K562 (cell line): ENCODE data around the gene RHOC. TPM values are rescaled to one million over a fixed set of nuclear protein-coding genes. Genes with fewer than 3 reads are reported as not detected.

Experiments
- ATF7 ChIP-seq: fragments of 450-650 bp; IDR thresholded peaks from 2 replicates; pipeline ENCODE4 v1.7.1; 2014; ENCODE audit warnings: mild to moderate bottlenecking, moderate library complexity
- ETV5 ChIP-seq: sonication (generic); formaldehyde crosslinking; IDR thresholded peaks from 2 replicates; pipeline ENCODE4 v1.4.0; 2020; ENCODE audit warnings: low read depth, mild to moderate bottlenecking, missing genetic modification reagents
- HSF4 ChIP-seq: fragments of 250-450 bp; sonication (Bioruptor Pico); IDR thresholded peaks from 2 replicates; pipeline ENCODE4 v2.1.2; 2022; ENCODE audit warnings: mild to moderate bottlenecking, moderate library complexity, borderline replicate concordance
- SIN3B ChIP-seq: fragments of 450-650 bp; IDR thresholded peaks from 2 replicates; pipeline ENCODE4 v1.6.1; 2017; ENCODE audit warnings: low read depth, mild to moderate bottlenecking, moderate library complexity
- SMARCA5 ChIP-seq: fragments of 450-650 bp; IDR thresholded peaks from 2 replicates; pipeline ENCODE4 v1.6.1; 2016
- TEAD2 ChIP-seq: fragments of 450-650 bp; IDR thresholded peaks from 2 replicates; pipeline ENCODE4 v1.6.1; 2016; ENCODE audit warnings: missing genetic modification characterization, control low read depth, missing compliant biosample characterization
- THRAP3 ChIP-seq: fragments of 450-650 bp; IDR thresholded peaks from 2 replicates; pipeline ENCODE4 v1.6.1; 2016; ENCODE audit warnings: mild to moderate bottlenecking, inconsistent platforms, borderline replicate concordance
- U2AF2 ChIP-seq: fragments of 200-400 bp; formaldehyde crosslinking; optimal IDR thresholded peaks from 2 replicates; pipeline ENCODE3; 2017; ENCODE audit warnings: low read depth, mild to moderate bottlenecking, low read length
- polyA plus RNA-seq, 8 experiments: library from polyadenylated mRNA; depleted of rRNA in 4 of 8; stranded (reverse) in 5 of 8; unstranded in 3 of 8; fragments of >200 nt; fragmentation: Nextera tagmentation in 2 of 8; fragmentation: Illumina TruSeq in 1 of 8; extraction: Ambion mirVana in 2 of 8; extraction: Trizol in 1 of 8; gene quantifications; 2 replicates each; pipeline versions ENCODE4 v1.2.1 to v1.2.3, GENCODE V29; 2011 to 2014; ENCODE audit warnings: inconsistent platforms in 1 of 8, missing spikeins in 1 of 8
- total RNA-seq, 7 experiments: library from RNA; depleted of rRNA in 6 of 7; stranded (reverse); fragments of >200 nt in 6 of 7; fragmentation: Illumina TruSeq in 2 of 7; extraction: Trizol in 2 of 7; gene quantifications; 2 replicates each; pipeline versions ENCODE4 v1.2.1 to v1.2.3, GENCODE V29; 2011 to 2021; ENCODE audit warnings: low replicate concordance in 1 of 7
- TF ChIP-seq, protein P1 (sequence below), 2 experiments: fragments of 450-650 bp; IDR thresholded peaks; 2 replicates each; pipeline ENCODE4 v1.6.1; 2016; ENCODE audit warnings: mild to moderate bottlenecking in 2 of 2, borderline replicate concordance in 1 of 2, low read depth in 1 of 2, moderate library complexity in 1 of 2
- TF ChIP-seq, protein P2 (sequence below), 2 experiments: fragments of 450-650 bp; formaldehyde crosslinking in 1 of 2; IDR thresholded peaks; 2 replicates each; pipeline versions ENCODE4 v1.4.0 to v1.6.1; 2014 to 2020; ENCODE audit warnings: mild to moderate bottlenecking in 2 of 2, borderline replicate concordance in 1 of 2, low read depth in 1 of 2

RHOC gene
- total and polyA plus RNA-seq, 9 of the 15 experiments (the other 6 are each of a cell fraction or from before 2014, with no cell fraction given), result 35.2 to 364 (median 204) TPM

- TF ChIP-seq, protein P1, sequence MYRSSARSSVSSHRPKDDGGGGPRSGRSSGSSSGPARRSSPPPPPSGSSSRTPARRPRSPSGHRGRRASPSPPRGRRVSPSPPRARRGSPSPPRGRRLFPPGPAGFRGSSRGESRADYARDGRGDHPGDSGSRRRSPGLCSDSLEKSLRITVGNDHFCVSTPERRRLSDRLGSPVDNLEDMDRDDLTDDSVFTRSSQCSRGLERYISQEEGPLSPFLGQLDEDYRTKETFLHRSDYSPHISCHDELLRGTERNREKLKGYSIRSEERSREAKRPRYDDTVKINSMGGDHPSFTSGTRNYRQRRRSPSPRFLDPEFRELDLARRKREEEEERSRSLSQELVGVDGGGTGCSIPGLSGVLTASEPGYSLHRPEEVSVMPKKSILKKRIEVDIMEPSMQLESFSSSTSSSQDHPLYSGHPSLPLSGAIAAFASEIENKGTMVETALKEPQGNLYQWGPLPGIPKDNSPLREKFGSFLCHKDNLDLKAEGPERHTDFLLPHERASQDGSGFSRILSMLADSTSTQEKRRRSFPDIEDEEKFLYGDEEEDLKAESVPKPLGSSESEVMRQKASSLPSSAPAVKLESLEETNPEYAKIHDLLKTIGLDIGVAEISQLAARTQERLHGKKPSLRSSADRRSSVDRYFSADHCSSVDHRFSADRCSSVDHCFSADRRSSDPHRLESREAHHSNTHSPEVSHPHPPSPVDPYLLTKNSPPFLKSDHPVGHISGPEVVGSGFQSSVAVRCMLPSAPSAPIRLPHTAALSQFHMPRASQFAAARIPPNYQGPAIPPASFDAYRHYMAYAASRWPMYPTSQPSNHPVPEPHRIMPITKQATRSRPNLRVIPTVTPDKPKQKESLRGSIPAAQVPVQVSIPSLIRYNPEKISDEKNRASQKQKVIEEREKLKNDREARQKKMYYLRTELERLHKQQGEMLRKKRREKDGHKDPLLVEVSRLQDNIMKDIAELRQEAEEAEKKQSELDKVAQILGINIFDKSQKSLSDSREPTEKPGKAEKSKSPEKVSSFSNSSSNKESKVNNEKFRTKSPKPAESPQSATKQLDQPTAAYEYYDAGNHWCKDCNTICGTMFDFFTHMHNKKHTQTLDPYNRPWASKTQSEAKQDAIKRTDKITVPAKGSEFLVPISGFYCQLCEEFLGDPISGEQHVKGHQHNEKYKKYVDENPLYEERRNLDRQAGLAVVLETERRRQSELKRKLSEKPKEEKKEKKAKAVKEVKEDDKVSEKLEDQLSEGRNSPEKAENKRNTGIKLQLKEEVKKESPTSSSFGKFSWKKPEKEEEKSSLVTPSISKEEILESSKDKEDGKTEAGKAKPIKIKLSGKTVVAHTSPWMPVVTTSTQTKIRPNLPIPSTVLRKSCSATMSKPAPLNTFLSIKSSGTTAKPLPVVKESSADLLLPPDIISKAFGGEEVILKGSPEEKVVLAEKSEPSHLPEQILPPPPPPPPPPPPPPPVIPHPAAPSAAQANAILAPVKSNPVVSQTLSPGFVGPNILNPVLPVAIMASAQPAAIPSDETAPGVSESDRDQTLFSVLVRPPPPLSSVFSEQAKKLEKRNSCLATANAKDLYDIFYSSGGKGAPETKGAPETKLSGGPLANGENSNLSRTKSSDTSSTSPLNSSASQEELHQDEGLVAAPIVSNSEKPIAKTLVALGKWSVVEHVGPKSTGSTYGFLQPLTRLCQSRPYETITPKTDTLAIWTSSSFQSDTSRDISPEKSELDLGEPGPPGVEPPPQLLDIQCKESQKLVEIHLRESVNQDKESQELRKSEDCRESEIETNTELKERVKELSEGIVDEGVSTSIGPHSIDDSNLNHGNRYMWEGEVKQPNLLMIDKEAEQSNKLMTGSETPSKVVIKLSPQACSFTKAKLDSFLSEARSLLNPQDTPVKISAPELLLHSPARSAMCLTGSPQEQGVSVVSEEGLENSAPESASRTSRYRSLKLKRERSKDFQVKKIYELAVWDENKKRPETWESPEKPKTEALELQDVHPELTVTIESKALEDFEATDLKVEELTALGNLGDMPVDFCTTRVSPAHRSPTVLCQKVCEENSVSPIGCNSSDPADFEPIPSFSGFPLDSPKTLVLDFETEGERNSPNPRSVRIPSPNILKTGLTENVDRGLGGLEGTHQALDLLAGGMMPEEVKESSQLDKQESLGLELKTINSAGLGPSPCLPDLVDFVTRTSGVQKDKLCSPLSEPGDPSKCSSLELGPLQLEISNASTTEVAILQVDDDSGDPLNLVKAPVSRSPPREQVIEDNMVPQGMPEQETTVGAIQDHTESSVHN (IDR thresholded peaks at IDR 0.05; ENCODE audit: borderline replicate concordance in 1 of 2, low read depth in 1 of 2), result no peak
- TF ChIP-seq TEAD2 (tag) (0 out of 2 replicates have a peak, but pooled peaks have one; percentile 39), ATF7 (no peak), ETV5 (CRISPR knock-in tag) (no peak), U2AF2 (no peak), SMARCA5 (no peak), HSF4 (no peak), THRAP3 (no peak), SIN3B (no peak)
- TF ChIP-seq, protein P2, sequence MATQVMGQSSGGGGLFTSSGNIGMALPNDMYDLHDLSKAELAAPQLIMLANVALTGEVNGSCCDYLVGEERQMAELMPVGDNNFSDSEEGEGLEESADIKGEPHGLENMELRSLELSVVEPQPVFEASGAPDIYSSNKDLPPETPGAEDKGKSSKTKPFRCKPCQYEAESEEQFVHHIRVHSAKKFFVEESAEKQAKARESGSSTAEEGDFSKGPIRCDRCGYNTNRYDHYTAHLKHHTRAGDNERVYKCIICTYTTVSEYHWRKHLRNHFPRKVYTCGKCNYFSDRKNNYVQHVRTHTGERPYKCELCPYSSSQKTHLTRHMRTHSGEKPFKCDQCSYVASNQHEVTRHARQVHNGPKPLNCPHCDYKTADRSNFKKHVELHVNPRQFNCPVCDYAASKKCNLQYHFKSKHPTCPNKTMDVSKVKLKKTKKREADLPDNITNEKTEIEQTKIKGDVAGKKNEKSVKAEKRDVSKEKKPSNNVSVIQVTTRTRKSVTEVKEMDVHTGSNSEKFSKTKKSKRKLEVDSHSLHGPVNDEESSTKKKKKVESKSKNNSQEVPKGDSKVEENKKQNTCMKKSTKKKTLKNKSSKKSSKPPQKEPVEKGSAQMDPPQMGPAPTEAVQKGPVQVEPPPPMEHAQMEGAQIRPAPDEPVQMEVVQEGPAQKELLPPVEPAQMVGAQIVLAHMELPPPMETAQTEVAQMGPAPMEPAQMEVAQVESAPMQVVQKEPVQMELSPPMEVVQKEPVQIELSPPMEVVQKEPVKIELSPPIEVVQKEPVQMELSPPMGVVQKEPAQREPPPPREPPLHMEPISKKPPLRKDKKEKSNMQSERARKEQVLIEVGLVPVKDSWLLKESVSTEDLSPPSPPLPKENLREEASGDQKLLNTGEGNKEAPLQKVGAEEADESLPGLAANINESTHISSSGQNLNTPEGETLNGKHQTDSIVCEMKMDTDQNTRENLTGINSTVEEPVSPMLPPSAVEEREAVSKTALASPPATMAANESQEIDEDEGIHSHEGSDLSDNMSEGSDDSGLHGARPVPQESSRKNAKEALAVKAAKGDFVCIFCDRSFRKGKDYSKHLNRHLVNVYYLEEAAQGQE (IDR thresholded peaks at IDR 0.05; ENCODE audit: borderline replicate concordance), result peak; percentile 9
- TF ChIP-seq, protein P2 (CRISPR knock-in tag; IDR thresholded peaks at IDR 0.05; ENCODE audit: low read depth), result no peak
Observed at GRCh38 chr1:112673592-112674439, 33.1 kb downstream of the RHOC start (continued).
